ENCODE results near the gene BAAT. TPM values are rescaled to one million over a fixed set of nuclear protein-coding genes. Genes with fewer than 3 reads are reported as not detected.
"Not testable (repeated sequence)": the region's sequence is repeated elsewhere in the genome, so short reads cannot be mapped to it uniquely, and the experiment has no call there.

The BAAT gene
- polyA plus RNA-seq, 1 donor = 0.47 TPM

- no peak for DNase-seq
These were observed 22.4 kb downstream of the BAAT start for GRCh38 chr9:101362450-101362849.

GRCh38 chr9:101360647-101361046 lies 24.2 kb downstream of the BAAT start:
- DNase-seq = no peak

GRCh38 chr9:101359679-101360078 lies 25.1 kb downstream of the BAAT start:
- DNase-seq = no peak

GRCh38 chr9:101356619-101357018 lies 28.2 kb downstream of the BAAT start:
- DNase-seq = no peak

GRCh38 chr9:101354765-101355708 lies 29.8 kb downstream of the BAAT start:
- DNase-seq = no peak

GRCh38 chr9:101354143-101354764 lies 30.6 kb downstream of the BAAT start:
- no peak for DNase-seq

- no peak for DNase-seq
These were observed 31.1 kb downstream of the BAAT start for GRCh38 chr9:101353683-101354082.

- DNase-seq = no peak
These were observed 31.8 kb downstream of the BAAT start for GRCh38 chr9:101352892-101353463.

- no peak for DNase-seq
These were observed 34.5 kb downstream of the BAAT start for GRCh38 chr9:101350285-101350684.

- no peak for DNase-seq
These were observed 42.2 kb downstream of the BAAT start for GRCh38 chr9:101342595-101342994.

GRCh38 chr9:101341958-101342357 lies 42.8 kb downstream of the BAAT start:
- no peak for DNase-seq

- DNase-seq = no peak
These were observed 47.6 kb downstream of the BAAT start for GRCh38 chr9:101337237-101337636.

- no peak for DNase-seq
These were observed 48.7 kb downstream of the BAAT start for GRCh38 chr9:101336091-101336490.

GRCh38 chr9:101333926-101334702 lies 50.7 kb downstream of the BAAT start:
- no peak for DNase-seq

GRCh38 chr9:101333490-101333889 lies 51.3 kb downstream of the BAAT start:
- no peak for DNase-seq

- no peak for DNase-seq
These were observed 52.4 kb downstream of the BAAT start for GRCh38 chr9:101332362-101332761.

- not testable (repeated sequence) for DNase-seq
These were observed 57.3 kb downstream of the BAAT start for GRCh38 chr9:101327422-101327909.

- no peak for DNase-seq
These were observed 58.3 kb downstream of the BAAT start for GRCh38 chr9:101326501-101326900.

GRCh38 chr9:101326035-101326434 lies 58.8 kb downstream of the BAAT start:
- no peak for DNase-seq

- DNase-seq = no peak
These were observed 59.8 kb downstream of the BAAT start for GRCh38 chr9:101325053-101325452.

GRCh38 chr9:101324245-101324804 lies 60.5 kb downstream of the BAAT start:
- no peak for DNase-seq

GRCh38 chr9:101323129-101323528 lies 61.7 kb downstream of the BAAT start:
- DNase-seq = no peak
